GM19452 (cell line): ENCODE results near the gene GJD2.

ENCODE experiments used
- ATAC-seq: cut with Tn5 transposase; IDR thresholded peaks from one replicate; pipeline ENCODE4 v1.9.1; 2021; ENCODE audit not compliant: unreplicated experiment

The GJD2 gene

DNA sequence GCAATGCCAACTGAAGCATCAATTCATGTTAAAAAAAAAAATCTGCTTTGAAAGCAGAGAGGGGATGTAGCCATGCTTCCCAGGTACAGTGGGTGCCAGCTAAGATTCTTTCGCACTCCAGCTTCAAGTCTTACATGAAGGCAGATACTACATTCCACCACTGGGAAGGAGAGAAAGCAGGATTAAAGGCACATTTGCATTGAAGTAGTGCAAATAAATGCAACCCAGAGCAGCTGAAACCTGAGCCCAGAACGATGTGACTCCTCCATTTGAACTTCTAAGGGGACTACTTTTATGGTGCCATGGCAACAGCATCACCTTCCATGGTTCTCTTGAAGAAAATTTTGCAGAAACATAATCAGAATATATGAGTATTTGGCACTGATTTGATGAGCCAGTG, 19.1 kb upstream of the GJD2 start:
- no peak for ATAC-seq

DNA sequence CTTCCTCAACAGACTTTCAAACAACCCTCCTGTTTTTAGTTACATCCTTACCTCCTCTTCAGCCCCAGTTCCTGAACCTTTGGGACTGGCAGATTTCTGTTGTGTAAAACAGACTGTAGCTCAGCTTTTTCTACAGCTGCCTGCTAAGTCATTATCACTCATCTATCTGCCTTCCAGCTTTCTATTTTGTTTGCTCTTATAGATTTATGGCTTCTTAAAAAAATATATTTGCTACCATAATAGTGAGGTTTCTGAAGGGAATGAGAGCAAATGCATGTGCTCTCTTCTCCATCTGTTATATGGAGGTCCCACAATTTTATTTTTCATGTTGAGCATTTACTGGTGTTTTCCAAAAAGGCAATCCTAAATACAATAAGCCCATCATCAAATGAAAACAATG, 18.2 kb upstream of the GJD2 start:
- no peak for ATAC-seq

- no peak for ATAC-seq
Measured at GRCh38 chr15:34772312-34772711, 17.5 kb upstream of the GJD2 start.

DNA sequence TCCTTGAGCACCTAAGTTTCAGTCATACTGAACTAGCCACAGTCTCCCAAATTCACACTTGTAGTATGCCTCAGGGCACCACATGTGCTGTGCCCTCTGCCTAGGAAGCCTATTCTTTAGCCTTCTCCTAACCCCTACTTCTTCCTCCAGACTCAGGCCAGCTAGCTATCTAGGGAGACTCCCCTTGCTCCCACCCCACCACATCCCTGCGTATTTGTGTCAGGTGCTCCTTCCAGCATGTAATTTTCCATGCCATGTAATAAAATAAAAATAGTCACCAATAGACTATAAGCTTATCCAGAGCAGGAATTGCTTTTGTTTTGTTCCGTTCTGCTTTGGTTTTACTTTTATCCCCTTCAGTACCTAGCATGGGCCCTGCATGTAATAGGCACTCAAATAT, 14.9 kb upstream of the GJD2 start:
- no peak for ATAC-seq

DNA sequence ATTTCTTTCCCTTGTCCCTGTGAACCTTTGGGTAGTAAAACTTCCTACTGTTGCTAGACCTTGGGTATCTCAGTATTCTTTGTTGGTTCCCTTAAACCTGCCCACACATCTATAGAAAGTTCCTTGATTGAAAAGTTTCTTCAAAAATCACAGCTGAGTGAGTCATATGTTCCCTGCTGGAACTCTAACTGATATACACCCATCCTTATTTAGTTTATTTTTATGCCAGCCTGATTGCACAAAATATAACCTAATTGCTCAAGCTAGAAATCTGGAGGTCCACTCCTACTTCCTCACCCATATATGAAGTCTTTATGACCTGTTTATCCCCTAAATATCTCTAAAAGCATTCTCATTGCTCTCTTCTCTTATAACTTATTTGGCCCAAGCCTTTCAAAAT, 13.7 kb upstream of the GJD2 start:
- no peak for ATAC-seq

DNA sequence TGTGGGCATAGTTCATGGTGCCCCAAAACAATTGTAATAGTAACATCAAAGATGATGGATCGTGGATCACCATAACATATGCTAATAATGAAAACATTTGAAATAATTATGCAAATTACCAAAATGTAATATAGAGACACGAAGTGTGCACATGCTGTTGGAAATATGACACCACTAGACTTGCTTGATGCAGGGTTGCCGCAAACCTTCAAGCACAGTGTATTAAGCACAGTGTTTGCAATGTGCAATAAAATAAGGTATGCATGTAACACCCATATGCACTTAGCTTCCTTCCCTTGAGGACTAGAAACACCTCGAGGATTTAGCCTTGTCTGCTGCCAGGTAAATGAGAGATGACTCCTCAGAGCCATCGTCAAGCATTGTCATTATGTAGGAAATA, 10.9 kb upstream of the GJD2 start:
- ATAC-seq = no peak

DNA sequence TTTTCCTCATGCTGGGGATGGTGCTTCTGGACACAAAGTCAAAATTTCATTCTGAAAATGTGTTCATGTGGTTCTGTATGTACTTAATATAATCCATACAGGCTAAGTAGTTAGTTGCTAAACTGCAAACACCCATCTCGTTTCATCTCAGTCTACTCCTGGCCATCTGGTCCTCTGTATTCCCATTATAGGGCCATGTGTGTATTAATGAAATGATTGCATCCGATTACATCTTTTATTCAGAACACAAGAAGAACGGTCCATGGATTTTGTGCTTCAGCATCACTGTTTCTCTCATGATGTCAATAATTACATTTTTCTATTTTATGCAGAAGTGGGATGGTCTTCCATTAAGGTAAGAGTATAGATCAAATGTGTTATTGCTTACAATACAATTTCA, 6.1 kb upstream of the GJD2 start:
- ATAC-seq = no peak

DNA sequence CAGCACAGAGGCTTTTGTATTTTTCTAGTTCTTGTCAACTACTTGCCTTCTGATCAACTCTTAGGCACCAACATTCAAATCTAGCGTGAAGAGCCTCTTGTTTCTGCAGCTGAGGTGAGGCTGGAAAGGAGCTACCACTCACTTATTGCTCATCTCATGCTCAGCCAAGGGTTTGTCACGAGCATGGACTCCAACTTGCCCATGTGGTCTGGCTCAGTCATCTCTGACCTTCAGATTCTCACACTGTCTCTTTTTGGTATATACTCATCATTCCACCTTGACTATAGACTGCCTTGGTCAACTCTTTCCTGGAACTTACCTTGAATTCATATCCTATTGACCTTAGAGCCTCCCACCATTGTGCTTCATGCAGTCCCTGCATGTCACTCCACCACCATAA, 5.2 kb upstream of the GJD2 start:
- no peak for ATAC-seq

- no peak for ATAC-seq
Measured at GRCh38 chr15:34759347-34759746, 4.5 kb upstream of the GJD2 start.

- ATAC-seq = no peak
Measured at GRCh38 chr15:34757262-34757661, 2.5 kb upstream of the GJD2 start.

GRCh38 chr15:34755419-34755773, 598 bp upstream of the GJD2 start:
- no peak for ATAC-seq

GRCh38 chr15:34754171-34754601, 612 bp downstream of the GJD2 start:
- no peak for ATAC-seq

- no peak for ATAC-seq
Measured at GRCh38 chr15:34753236-34753894, 1.4 kb downstream of the GJD2 start.

DNA sequence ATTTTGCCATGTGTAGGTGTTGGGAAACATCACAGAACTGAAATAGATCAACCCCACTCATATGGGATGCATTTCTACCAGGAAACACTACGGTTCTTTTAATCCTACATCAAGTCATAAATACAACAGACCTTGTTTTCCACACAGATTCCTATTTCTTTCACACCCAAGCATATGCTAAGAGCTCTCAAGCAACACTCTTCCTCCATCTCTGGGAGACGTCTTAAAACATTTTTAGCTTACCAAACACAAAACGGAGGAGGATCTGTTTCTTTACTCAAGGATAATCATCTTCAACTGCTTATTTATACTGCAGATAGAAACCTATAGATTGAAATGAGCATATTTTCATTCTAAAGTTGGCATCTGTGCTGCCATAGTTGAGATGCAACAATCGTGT, 5.1 kb downstream of the GJD2 start:
- ATAC-seq = no peak

DNA sequence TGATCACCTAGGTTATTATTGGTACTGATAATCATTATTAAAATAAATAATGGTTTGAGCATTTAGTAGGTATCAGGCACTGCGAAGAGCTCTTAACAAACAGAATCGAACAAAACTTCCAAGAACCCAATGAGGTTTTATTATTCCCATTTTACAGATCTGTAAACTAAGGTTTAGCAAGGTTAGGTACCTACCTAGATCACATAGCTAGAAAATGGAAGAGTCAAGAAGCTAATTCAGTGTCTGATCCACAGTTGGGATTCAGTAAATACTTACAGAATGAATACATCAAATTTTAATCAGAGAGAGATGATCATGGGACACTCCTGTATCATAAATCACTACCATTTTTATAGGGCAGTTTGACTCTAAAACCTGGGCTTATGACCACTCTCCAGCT, 15.5 kb downstream of the GJD2 start:
- ATAC-seq = no peak

DNA sequence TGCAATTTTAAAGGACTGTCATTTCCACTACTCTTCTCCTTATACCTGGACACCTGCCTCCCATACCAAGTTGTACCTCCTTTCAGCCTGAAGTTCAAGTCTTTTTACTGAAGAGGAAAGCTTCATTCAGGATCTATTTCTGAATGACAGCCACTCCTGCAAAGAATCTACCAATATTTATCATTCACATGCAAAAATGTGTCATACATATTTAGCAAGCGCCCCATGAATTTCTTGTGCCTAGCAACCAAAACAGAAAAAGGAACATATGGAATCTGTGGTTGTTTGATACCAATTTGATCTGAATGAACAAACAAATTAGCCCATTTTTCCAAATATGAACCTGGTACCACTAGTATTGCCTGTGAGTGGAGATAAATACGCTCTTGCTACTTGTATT, 16.8 kb downstream of the GJD2 start:
- ATAC-seq = no peak

GRCh38 chr15:34737477-34737876, 17.3 kb downstream of the GJD2 start:
- ATAC-seq = no peak

DNA sequence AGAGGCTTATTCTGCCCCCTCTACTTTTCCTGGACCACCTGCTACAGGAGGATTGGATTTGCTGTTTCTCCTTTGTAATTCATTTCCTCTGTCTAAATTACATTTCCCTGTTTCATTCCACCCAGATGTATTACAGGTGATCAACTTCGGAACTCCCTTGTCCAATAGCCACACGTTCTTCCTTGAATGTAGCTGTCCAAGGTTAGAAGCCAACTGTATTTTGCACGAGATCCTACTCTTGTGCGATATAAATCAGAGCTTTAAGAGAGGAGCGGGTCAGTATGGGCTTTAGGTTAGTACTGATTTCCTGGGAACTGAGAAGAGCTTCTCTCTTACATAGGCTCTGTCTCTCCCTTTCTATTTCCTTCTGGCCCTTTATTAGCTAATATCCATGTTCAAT, 20.5 kb downstream of the GJD2 start:
- ATAC-seq = no peak

DNA sequence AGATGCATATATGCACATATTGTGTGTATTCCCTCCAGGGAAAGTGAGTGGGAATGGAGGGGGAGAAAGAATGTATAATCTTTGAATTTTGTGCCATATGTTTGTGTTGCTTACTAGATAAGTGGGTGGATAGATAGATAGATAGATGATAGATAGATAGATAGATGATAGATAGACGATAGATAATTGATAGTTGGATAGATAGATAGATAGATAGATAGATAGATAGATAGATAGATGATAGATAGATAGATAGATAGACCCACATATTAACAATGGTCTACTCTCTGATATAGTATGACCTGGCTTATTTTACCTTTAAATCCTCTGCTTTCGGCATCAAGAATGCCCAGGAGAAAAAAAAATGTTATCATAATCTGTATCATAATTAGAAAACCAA, 21.2 kb downstream of the GJD2 start:
- ATAC-seq = no peak

DNA sequence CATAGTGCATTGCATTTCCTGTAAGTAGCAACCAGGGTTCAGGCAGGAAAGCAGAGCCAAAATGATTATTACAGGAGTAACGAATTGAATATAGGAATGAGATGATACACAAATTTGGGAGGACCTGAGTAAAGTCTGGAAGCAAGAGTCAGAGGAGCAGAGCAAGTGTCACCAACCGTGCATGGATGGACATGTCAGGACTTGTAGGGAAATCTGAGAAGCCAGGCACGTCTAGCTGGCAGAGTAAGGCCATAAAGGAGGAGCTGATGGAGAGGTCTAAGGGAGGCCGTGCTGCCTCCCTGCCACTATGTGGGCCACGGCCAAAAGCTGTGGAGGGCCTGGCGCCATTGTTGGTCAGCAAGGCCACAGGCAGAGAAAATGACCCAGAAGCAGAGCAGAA, 22.4 kb downstream of the GJD2 start:
- no peak for ATAC-seq

- no peak for ATAC-seq
Measured at GRCh38 chr15:34730701-34731100, 24.1 kb downstream of the GJD2 start.

DNA sequence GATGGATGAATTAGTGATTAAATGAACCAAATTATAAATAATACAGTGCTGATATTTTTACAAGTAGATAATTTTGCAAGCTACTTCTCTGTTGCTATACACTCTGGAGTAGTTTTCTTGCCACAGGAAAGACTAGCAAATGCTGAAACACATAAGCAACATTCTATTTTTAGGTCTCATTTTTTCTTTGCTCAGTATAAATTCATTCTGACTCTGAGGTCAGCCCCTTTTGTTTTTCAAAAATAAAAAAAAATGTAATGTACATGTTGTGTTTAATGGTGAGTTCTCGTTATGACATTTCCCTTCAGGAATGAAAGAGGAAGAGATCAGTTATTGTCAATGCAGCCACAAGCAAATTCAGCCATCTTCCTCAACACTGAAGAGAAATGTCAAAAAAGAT, 24.9 kb downstream of the GJD2 start:
- ATAC-seq = no peak

- ATAC-seq = no peak
Measured at GRCh38 chr15:34729056-34729455, 25.7 kb downstream of the GJD2 start.
